Common myeloid progenitor, CD34-positive (primary cell): Measurements from ENCODE around the gene ATXN3L.

Source experiments
- CTCF ChIA-PET: fragments of 350-600 bp; sonication (Branson Sonifier 250); formaldehyde crosslinking; loops from one replicate; lab custom pipeline; 2021; ENCODE audit warnings: antibody characterized with exemption; lab: Charles Lee
- POLR2A ChIA-PET: fragments of 350-600 bp; sonication (Branson Sonifier 250); formaldehyde crosslinking; loops from one replicate; lab custom pipeline; 2021; ENCODE audit warnings: antibody characterized with exemption; lab: Charles Lee
- DNase-seq, 3 donors: peaks; one replicate each; pipeline versions ENCODE4 v3.0.0 to v3.0.0-alpha.2; 2013
- H3K27ac ChIP-seq, 2 experiments: 1 replicate in 1 of 2; 2 replicates in 1 of 2; pipeline ENCODE4 v1.7.0; 2013; ENCODE audit warnings: inconsistent platforms in 2 of 2, low read length in 2 of 2, mild to moderate bottlenecking in 2 of 2, low read depth in 1 of 2, moderate library complexity in 1 of 2; ENCODE audit not compliant: severe bottlenecking in 2 of 2, insufficient read depth in 1 of 2, poor library complexity in 1 of 2
- H3K27me3 ChIP-seq, 5 experiments: replicated peaks in 2 of 5; 1 replicate in 3 of 5; 2 replicates in 2 of 5; pipeline versions ENCODE4 v1.6.1 to v1.7.0; 2013; ENCODE audit warnings: low read length in 4 of 5, mild to moderate bottlenecking in 2 of 5, moderate library complexity in 2 of 5, inconsistent platforms in 1 of 5; ENCODE audit not compliant: insufficient read depth in 5 of 5, control insufficient read depth in 4 of 5
- H3K36me3 ChIP-seq, 4 experiments: 1 replicate in 2 of 4; 2 replicates in 2 of 4; pipeline versions ENCODE4 v1.6.1 to v1.7.0; 2013; ENCODE audit warnings: low read length in 3 of 4, control low read depth in 1 of 4, mild to moderate bottlenecking in 1 of 4; ENCODE audit not compliant: control insufficient read depth in 4 of 4, insufficient read depth in 4 of 4
- H3K4me1 ChIP-seq, 4 experiments: 1 replicate in 3 of 4; 2 replicates in 1 of 4; pipeline versions ENCODE4 v1.6.1 to v1.7.1; 2013; ENCODE audit warnings: low read length in 3 of 4, mild to moderate bottlenecking in 3 of 4, control low read depth in 1 of 4, inconsistent platforms in 1 of 4, moderate library complexity in 1 of 4; ENCODE audit not compliant: control insufficient read depth in 4 of 4, insufficient read depth in 4 of 4; ENCODE audit errors: control extremely low read depth in 1 of 4
- H3K4me3 ChIP-seq, 7 experiments: 1 replicate in 4 of 7; 2 replicates in 3 of 7; pipeline versions ENCODE4 v1.5.1 to v1.7.0; 2013; ENCODE audit warnings: mild to moderate bottlenecking in 7 of 7, low read length in 6 of 7, moderate library complexity in 6 of 7, inconsistent platforms in 2 of 7, low read depth in 2 of 7, control low read depth in 1 of 7; ENCODE audit not compliant: insufficient read depth in 4 of 7, control insufficient read depth in 1 of 7; ENCODE audit errors: extremely low read depth in 1 of 7
- H3K9me3 ChIP-seq, 5 experiments: 1 replicate in 4 of 5; 2 replicates in 1 of 5; pipeline versions ENCODE4 v1.6.1 to v1.7.1; 2013; ENCODE audit warnings: low read length in 4 of 5, mild to moderate bottlenecking in 2 of 5, inconsistent platforms in 1 of 5, low read depth in 1 of 5, moderate library complexity in 1 of 5; ENCODE audit not compliant: control insufficient read depth in 4 of 5, insufficient read depth in 2 of 5; ENCODE audit errors: control extremely low read depth in 1 of 5
- WGBS: methylation state at CpG from one replicate; pipeline ENCODE4 v1.1.5; 2013; ENCODE audit not compliant: insufficient coverage; 5-methylcytosine and 5-hydroxymethylcytosine counted together

Gene ATXN3L

DNA sequence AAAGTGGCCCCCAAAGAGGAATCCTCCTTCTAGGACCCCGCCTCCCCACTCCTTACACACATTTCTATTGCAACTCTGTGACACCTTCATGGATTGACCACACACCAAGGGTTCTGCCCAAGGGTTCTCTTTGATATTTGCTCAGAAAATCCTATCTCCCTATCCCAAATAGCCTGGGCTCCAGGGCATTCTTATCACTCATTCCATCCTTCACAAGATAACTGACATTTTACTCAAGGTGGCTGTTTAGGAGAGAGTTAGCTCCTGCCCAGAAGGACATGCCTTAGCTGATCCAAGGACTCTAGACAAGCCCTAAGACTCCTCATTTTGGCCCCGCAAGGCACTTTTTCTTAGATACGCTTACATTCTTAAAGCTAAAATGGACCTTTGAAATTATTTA is 47.4 kb downstream of the ATXN3L start:
- Histone ChIP-seq H3K4me3 (no peak overlapping the region), H3K27me3 (no peaks in the 10 kb centered on the region), H3K27ac (no peak overlapping the region), H3K36me3 (no peaks in the 10 kb centered on the region), H3K9me3 (no peaks in the 10 kb centered on the region), H3K4me1 (no peaks in the 10 kb centered on the region)
- ChIA-PET POLR2A (no interaction called here), CTCF (no interaction called here)
- 67% methylated on average over 1 of the region's 3 CpGs for whole genome bisulfite sequencing
- no peak for DNase-seq

DNA sequence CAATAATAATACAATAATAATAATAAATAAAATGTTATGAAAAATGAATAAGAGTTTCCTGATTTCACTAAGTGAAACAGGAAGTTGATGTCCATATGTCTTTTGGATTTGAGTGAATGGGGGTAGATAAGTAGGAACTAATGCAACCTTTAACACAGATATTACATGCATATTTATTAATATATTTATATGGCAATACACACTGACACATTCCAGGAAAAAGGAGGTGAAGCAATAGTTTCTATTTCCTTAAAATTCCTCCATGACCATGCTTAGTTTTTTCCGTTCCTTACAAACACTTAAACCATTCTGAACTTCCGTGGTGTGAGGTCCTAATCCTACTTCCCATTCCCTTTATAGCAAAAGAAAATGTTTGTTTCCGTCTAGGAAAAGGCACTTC is 48.3 kb downstream of the ATXN3L start:
- H3K27ac ChIP-seq, result no peak overlapping the region

DNA sequence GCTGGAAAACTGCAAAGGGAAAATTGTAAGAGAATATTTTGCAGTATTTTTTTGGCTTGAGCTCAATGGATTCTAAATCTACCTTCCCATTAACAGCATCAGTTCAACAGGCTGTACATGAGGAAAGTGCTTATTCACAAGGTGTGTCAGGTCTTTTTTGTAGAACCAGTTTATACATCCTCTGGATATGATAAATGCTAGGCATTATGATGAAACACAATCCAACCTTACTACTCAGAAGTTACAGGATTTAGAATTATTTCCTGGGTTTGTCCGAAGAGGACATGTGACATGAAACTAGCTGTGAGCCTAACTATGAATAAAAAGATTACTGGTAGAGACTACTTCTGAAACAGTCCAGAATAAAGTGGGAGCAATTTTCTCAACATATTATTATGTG is 49.5 kb downstream of the ATXN3L start:
- CTCF ChIA-PET, result no interaction called here
- H3K4me1 ChIP-seq, result no peaks in the 10 kb centered on the region
- POLR2A ChIA-PET, result no interaction called here
- no peak overlapping the region for H3K27ac ChIP-seq
- H3K27me3 ChIP-seq, result peaks cover 0 to 4% (median 0%) of the 10 kb centered on the region in 5 experiments
- H3K36me3 ChIP-seq, result no peaks in the 10 kb centered on the region
- no peaks in the 10 kb centered on the region for H3K9me3 ChIP-seq
- DNase-seq, result no peak
- WGBS, result no CpG with 5 or more reads among the region's 1 CpG
- no peak overlapping the region for H3K4me3 ChIP-seq

More for the DNA sequence above, 48.3 kb downstream of the ATXN3L start:
- Histone ChIP-seq H3K36me3 (no peaks in the 10 kb centered on the region), H3K4me1 (no peaks in the 10 kb centered on the region), H3K9me3 (no peaks in the 10 kb centered on the region), H3K4me3 (no peak overlapping the region), H3K27me3 (peaks cover 0 to 2% (median 0%) of the 10 kb centered on the region in 5 experiments)
- no peak for DNase-seq
- ChIA-PET POLR2A (no interaction called here), CTCF (no interaction called here)
- 73% methylated on average over 3 of the region's 3 CpGs for WGBS

DNA sequence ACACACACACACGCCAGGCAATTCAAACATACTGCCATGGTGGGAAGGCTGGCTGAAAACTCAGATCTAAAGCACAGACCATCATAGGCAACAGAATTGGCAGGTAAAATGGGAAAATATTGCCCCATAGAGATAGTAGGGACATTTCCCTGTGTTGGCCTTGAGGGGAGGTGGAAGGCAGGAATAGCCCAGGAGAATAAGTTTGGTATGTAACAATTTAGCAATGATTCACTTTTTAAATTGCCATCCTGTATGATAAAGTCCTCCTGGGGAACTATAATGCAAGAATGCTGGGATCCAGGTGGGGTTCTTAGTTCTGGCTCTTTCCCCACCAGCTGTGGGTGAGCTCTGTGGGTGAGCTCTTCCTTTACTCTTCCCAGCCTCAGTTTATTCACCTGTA is 51.0 kb downstream of the ATXN3L start:
- no CpG with 5 or more reads among the region's 1 CpG for WGBS
- no peak for DNase-seq
- no peak overlapping the region for H3K27ac ChIP-seq
- H3K36me3 ChIP-seq, result no peaks in the 10 kb centered on the region
- H3K4me1 ChIP-seq, result no peaks in the 10 kb centered on the region
- ChIA-PET CTCF (no interaction called here), POLR2A (no interaction called here)
- peaks cover 0 to 4% (median 0%) of the 10 kb centered on the region in 5 experiments for H3K27me3 ChIP-seq
- H3K9me3 ChIP-seq, result no peaks in the 10 kb centered on the region
- no peak overlapping the region for H3K4me3 ChIP-seq
